ENCODE data around the gene TCF15.

- TF ChIP-seq, protein P1, sequence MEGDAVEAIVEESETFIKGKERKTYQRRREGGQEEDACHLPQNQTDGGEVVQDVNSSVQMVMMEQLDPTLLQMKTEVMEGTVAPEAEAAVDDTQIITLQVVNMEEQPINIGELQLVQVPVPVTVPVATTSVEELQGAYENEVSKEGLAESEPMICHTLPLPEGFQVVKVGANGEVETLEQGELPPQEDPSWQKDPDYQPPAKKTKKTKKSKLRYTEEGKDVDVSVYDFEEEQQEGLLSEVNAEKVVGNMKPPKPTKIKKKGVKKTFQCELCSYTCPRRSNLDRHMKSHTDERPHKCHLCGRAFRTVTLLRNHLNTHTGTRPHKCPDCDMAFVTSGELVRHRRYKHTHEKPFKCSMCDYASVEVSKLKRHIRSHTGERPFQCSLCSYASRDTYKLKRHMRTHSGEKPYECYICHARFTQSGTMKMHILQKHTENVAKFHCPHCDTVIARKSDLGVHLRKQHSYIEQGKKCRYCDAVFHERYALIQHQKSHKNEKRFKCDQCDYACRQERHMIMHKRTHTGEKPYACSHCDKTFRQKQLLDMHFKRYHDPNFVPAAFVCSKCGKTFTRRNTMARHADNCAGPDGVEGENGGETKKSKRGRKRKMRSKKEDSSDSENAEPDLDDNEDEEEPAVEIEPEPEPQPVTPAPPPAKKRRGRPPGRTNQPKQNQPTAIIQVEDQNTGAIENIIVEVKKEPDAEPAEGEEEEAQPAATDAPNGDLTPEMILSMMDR (IDR thresholded peaks at IDR 0.05 in 8 of 11, conservative IDR thresholded peaks at IDR 0.05 in 3 of 11) = no peak
- TF ChIP-seq POLR2A (IDR thresholded peaks at IDR 0.05) (no peak), POLR2AphosphoS5 (IDR thresholded peaks at IDR 0.05) (no peak)
Observed at GRCh38 chr20:584971-585301, 25.2 kb downstream of the TCF15 start.
